Endothelial cell of umbilical vein (primary cell): ENCODE measurements around the gene SLC46A2. TPM values are rescaled to one million over a fixed set of nuclear protein-coding genes. Genes with fewer than 3 reads are reported as not detected.

Experiments
- BruUV-seq: library from RNA; stranded (reverse); fragments of 400-500 nt; replicated peaks from 2 replicates; lab custom pipeline; 2021; lab: Mats Ljungman, UMichigan
- CTCF ChIA-PET: fragments of 300-600, 350-600 bp; sonication (Branson Sonifier 250); formaldehyde crosslinking; loops from one replicate; lab custom pipeline; 2021; ENCODE audit warnings: antibody characterized with exemption, inconsistent platforms; lab: Charles Lee
- POLR2A ChIA-PET: fragments of 300-600, 350-600 bp; sonication (Branson Sonifier 250); formaldehyde crosslinking; loops from one replicate; lab custom pipeline; 2021; ENCODE audit warnings: antibody characterized with exemption, inconsistent platforms; lab: Charles Lee
- DNase-seq: peaks from one replicate; pipeline ENCODE4 v3.0.0-alpha.2; 2011; ENCODE audit warnings: low read depth, low spot score
- FAIRE-seq: peaks from 2 replicates; lab custom pipeline; 2011; peaks lifted over from hg19 to GRCh38; lab: Jason Lieb, UNC
- H2AFZ ChIP-seq: 2 replicates; pipeline ENCODE4 v1.6.0; 2012; ENCODE audit warnings: low read depth, low read length, control low read depth, inconsistent platforms
- H3K27ac ChIP-seq: 2 replicates; pipeline ENCODE4 v1.5.1; 2011; ENCODE audit warnings: low read depth, mild to moderate bottlenecking, control low read depth, low read length, moderate library complexity; ENCODE audit not compliant: insufficient read depth
- H3K27me3 ChIP-seq, 2 experiments: 2 replicates each; pipeline versions ENCODE4 v1.6.0 to v1.6.1; 2011; ENCODE audit warnings: low read length in 2 of 2, mixed read lengths in 1 of 2; ENCODE audit not compliant: control insufficient read depth in 2 of 2, insufficient read depth in 2 of 2
- H3K36me3 ChIP-seq, 2 experiments: 2 replicates in 1 of 2; 3 replicates in 1 of 2; pipeline ENCODE4 v1.5.1; 2011; ENCODE audit warnings: low read length in 2 of 2, mild to moderate bottlenecking in 1 of 2, moderate library complexity in 1 of 2; ENCODE audit not compliant: control insufficient read depth in 2 of 2, insufficient read depth in 2 of 2; ENCODE audit errors: extremely low read depth in 1 of 2
- H3K4me1 ChIP-seq: 3 replicates; pipeline ENCODE4 v1.5.1; 2011; ENCODE audit warnings: mild to moderate bottlenecking, low read length; ENCODE audit not compliant: control insufficient read depth, insufficient read depth; ENCODE audit errors: extremely low read depth
- H3K4me2 ChIP-seq: 2 replicates; pipeline ENCODE4 v1.6.1; 2011; ENCODE audit warnings: low read length, control low read depth, mixed read lengths; ENCODE audit not compliant: insufficient read depth
- H3K4me3 ChIP-seq, 3 experiments: fragments of 200-600 bp in 1 of 3; sonication (generic), shearing (Covaris generic) in 1 of 3; replicated peaks in 1 of 3; 2 replicates each; pipeline ENCODE4 v1.5.1; 2011 to 2016; ENCODE audit warnings: control low read depth in 3 of 3, low read length in 3 of 3, mild to moderate bottlenecking in 2 of 3, inconsistent platforms in 1 of 3, low read depth in 1 of 3, moderate library complexity in 1 of 3; ENCODE audit not compliant: insufficient read depth in 1 of 3
- H3K79me2 ChIP-seq: 2 replicates; pipeline ENCODE4 v1.6.0; 2012; ENCODE audit warnings: low read length, inconsistent platforms; ENCODE audit not compliant: control insufficient read depth, insufficient read depth
- H3K9ac ChIP-seq: replicated peaks from 2 replicates; pipeline ENCODE3; 2011; ENCODE audit warnings: low read length, control low read depth; ENCODE audit not compliant: insufficient read depth; ENCODE audit errors: extremely low read depth
- H3K9me1 ChIP-seq: replicated peaks from 3 replicates; pipeline ENCODE4 v1.6.0; 2011; ENCODE audit warnings: mild to moderate bottlenecking, low read length; ENCODE audit not compliant: control insufficient read depth, insufficient read depth; ENCODE audit errors: extremely low read depth
- H3K9me3 ChIP-seq: replicated peaks from 2 replicates; pipeline ENCODE4 v1.5.1; 2012; ENCODE audit warnings: low read length, inconsistent platforms; ENCODE audit not compliant: control insufficient read depth, insufficient read depth
- H4K20me1 ChIP-seq: replicated peaks from 2 replicates; pipeline ENCODE3; 2011; ENCODE audit warnings: mild to moderate bottlenecking, low read length; ENCODE audit not compliant: control insufficient read depth, insufficient read depth; ENCODE audit errors: extremely low read depth
- CTCF ChIP-seq, 2 donors: IDR thresholded peaks; 1 replicate in 1 of 2; 2 replicates in 1 of 2; pipeline ENCODE4 v1.5.1; 2011; ENCODE audit warnings: low read length in 2 of 2, mild to moderate bottlenecking in 2 of 2, moderate library complexity in 2 of 2, control low read depth in 1 of 2, inconsistent platforms in 1 of 2, low read depth in 1 of 2; ENCODE audit not compliant: insufficient read depth in 1 of 2; ENCODE audit errors: extremely low read depth in 1 of 2
- EZH2 ChIP-seq: IDR thresholded peaks from 2 replicates; pipeline ENCODE4 v1.6.1; 2012; ENCODE audit warnings: borderline replicate concordance, low read depth, mild to moderate bottlenecking, moderate library complexity, low read length, inconsistent platforms; ENCODE audit not compliant: severe bottlenecking
- FOS ChIP-seq: IDR thresholded peaks from 2 replicates; pipeline ENCODE4 v1.6.1; 2011; ENCODE audit warnings: mild to moderate bottlenecking, low read length, moderate library complexity, borderline replicate concordance; ENCODE audit not compliant: insufficient read depth
- GATA2 ChIP-seq: IDR thresholded peaks from 2 replicates; pipeline ENCODE4 v1.7.0; 2011; ENCODE audit warnings: low read depth, mild to moderate bottlenecking, moderate library complexity, mixed read lengths, low read length; ENCODE audit not compliant: insufficient read length, insufficient read depth
- JUN ChIP-seq: IDR thresholded peaks from 2 replicates; pipeline ENCODE4 v1.6.1; 2011; ENCODE audit warnings: borderline replicate concordance, low read depth; ENCODE audit not compliant: insufficient read length, insufficient read depth
- MYC ChIP-seq: IDR thresholded peaks from one replicate; pipeline ENCODE4 v1.6.1; 2011; ENCODE audit warnings: mild to moderate bottlenecking, low read depth, low read length
- POLR2A ChIP-seq: IDR thresholded peaks from 2 replicates; pipeline ENCODE4 v1.6.1; 2012; ENCODE audit warnings: low read depth, mild to moderate bottlenecking, control low read depth, low read length
- POLR2AphosphoS5 ChIP-seq: IDR thresholded peaks from 2 replicates; pipeline ENCODE4 v1.6.1; 2012; ENCODE audit warnings: low read depth, mild to moderate bottlenecking, control low read depth, low read length, moderate library complexity; ENCODE audit not compliant: insufficient read depth
- dilution Hi-C: fragments of 300-500 bp; cut with MboI; formaldehyde crosslinking; loops from one replicate; pipeline ENCODE4 v1.15.0; 2019; ENCODE audit warnings: low sequenced_read_pairs; ENCODE audit not compliant: extremely low pct_ligation_motif_present
- intact Hi-C: fragments of 100-400 bp; cut with micrococcal nuclease; formaldehyde crosslinking; loops from one replicate; pipeline ENCODE4 v1.10.0; 2022
- polyA plus RNA-seq, 4 experiments: library from polyadenylated mRNA; depleted of rRNA in 3 of 4; stranded (reverse) in 3 of 4; unstranded in 1 of 4; fragments of >200 nt; gene quantifications; 2 replicates each; pipeline versions ENCODE4 v1.2.1 to v1.2.3, GENCODE V29; 2011 to 2012; ENCODE audit warnings: missing spikeins in 1 of 4
- total RNA-seq: library from RNA; stranded (reverse); gene quantifications from 2 replicates; pipeline ENCODE4 v1.2.3, GENCODE V29; 2021
- TF ChIP-seq, protein P1 (sequence below): IDR thresholded peaks from 2 replicates; pipeline ENCODE4 v1.6.1; 2011; ENCODE audit not compliant: insufficient read depth, insufficient read length

Gene SLC46A2
- total and polyA plus RNA-seq, 2 donors (not counting 3 experiments of a cell fraction or from before 2014, with no cell fraction given), result not detected

- TF ChIP-seq MYC (no peak), POLR2AphosphoS5 (no peak), GATA2 (no peak), JUN (no peak), POLR2A (no peak), EZH2 (no peak), CTCF (IDR thresholded peaks at IDR 0.05; ENCODE audit: extremely low read depth in 1 of 2, insufficient read depth in 1 of 2, low read depth in 1 of 2, low read length in 2 of 2) (no peak), FOS (no peak)
- TF ChIP-seq, protein P1, sequence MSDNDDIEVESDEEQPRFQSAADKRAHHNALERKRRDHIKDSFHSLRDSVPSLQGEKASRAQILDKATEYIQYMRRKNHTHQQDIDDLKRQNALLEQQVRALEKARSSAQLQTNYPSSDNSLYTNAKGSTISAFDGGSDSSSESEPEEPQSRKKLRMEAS, result no peak
- dilution Hi-C loops, result no loop called here
- no peak for FAIRE-seq
- Histone ChIP-seq H3K9ac (no peak overlapping the region), H3K4me2 (no peak overlapping the region), H2AFZ (no peak overlapping the region), H3K4me1 (no peaks in the 10 kb centered on the region), H3K27ac (no peak overlapping the region), H3K4me3 (no peak overlapping the region), H3K36me3 (no peaks in the 10 kb centered on the region), H3K27me3 (peaks cover 5 to 19% of the 10 kb centered on the region in 2 experiments), H4K20me1 (no peaks in the 10 kb centered on the region), H3K9me1 (no peaks in the 10 kb centered on the region), H3K79me2 (no peaks in the 10 kb centered on the region), H3K9me3 (no peaks in the 10 kb centered on the region)
- intact Hi-C loops, result no loop called here
- no peak for DNase-seq
- no TSS peak for BruUV-seq
- ChIA-PET CTCF (interaction anchor here (1.0 kb wide), 1 partner anchor 14 kb away, joined by 3 read pairs; no protein-coding TSS in a partner anchor), POLR2A (no interaction called here)
These were observed 26.6 kb upstream of the SLC46A2 start for GRCh38 chr9:112917047-112917986.
